B cell (primary cell): Measurements from ENCODE around the gene BDP1.

Source experiments
- CTCF ChIP-seq: fragments of 200-600 bp; IDR thresholded peaks from one replicate; pipeline ENCODE4 v1.8.0; 2022; ENCODE audit warnings: antibody characterized with exemption, mild to moderate bottlenecking
- EZH2 ChIP-seq: IDR thresholded peaks from 2 replicates; pipeline ENCODE4 v1.6.1; 2012; ENCODE audit warnings: borderline replicate concordance, low read depth, mild to moderate bottlenecking, moderate library complexity, low read length; ENCODE audit not compliant: insufficient read depth, poor library complexity, severe bottlenecking

- TF ChIP-seq EZH2 (no peak), CTCF (no peak)
Observed at GRCh38 chr5:71533615-71534014, 78.2 kb downstream of the BDP1 start.
